Activated naive CD8-positive, alpha-beta T cell treated with anti-CD3 and anti-CD28 coated beads, Interleukin-2, amount 10 ng/mL, durations not matched to agents 7 days and 5 days (primary cell): ENCODE measurements around the gene KLRF1. TPM values are rescaled to one million over a fixed set of nuclear protein-coding genes. Genes with fewer than 3 reads are reported as not detected.

Source experiments
- ATAC-seq: fragments of 150-1000 bp; cut with Tn5 transposase; one replicate; pipeline ENCODE4 v1.10.0; 2021; ENCODE audit warnings: low read depth, moderate library complexity
- POLR2A ChIA-PET: fragments of 350-600 bp; sonication (Branson Sonifier 250); formaldehyde crosslinking; loops from one replicate; lab custom pipeline; 2021; ENCODE audit warnings: antibody characterized with exemption; lab: Charles Lee
- DNase-seq: peaks from one replicate; pipeline ENCODE4 v3.0.0; 2021
- H3K27ac Mint-ChIP-seq: one replicate; pipeline ENCODE4 v1.8.0; 2022; ENCODE audit warnings: mild to moderate bottlenecking, mixed read lengths
- H3K27me3 Mint-ChIP-seq: one replicate; pipeline ENCODE4 v1.8.0; 2022; ENCODE audit warnings: mild to moderate bottlenecking, moderate library complexity, mixed read lengths
- H3K36me3 Mint-ChIP-seq: one replicate; pipeline ENCODE4 v1.8.0; 2021; ENCODE audit warnings: mild to moderate bottlenecking, mixed read lengths
- H3K4me1 Mint-ChIP-seq: one replicate; pipeline ENCODE4 v1.8.0; 2021; ENCODE audit warnings: mixed read lengths
- H3K4me3 Mint-ChIP-seq: one replicate; pipeline ENCODE4 v1.8.0; 2022; ENCODE audit warnings: mild to moderate bottlenecking, moderate library complexity, mixed read lengths
- H3K9me3 Mint-ChIP-seq: one replicate; pipeline ENCODE4 v1.8.0; 2021; ENCODE audit warnings: mixed read lengths
- total RNA-seq, 2 experiments: library from RNA; stranded (reverse); gene quantifications; one replicate each; pipeline ENCODE4 v1.2.3, GENCODE V29; 2021

Gene KLRF1, protein sequence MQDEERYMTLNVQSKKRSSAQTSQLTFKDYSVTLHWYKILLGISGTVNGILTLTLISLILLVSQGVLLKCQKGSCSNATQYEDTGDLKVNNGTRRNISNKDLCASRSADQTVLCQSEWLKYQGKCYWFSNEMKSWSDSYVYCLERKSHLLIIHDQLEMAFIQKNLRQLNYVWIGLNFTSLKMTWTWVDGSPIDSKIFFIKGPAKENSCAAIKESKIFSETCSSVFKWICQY
- total RNA-seq, result under 1 TPM; 0.80 to 0.96 TPM

DNA sequence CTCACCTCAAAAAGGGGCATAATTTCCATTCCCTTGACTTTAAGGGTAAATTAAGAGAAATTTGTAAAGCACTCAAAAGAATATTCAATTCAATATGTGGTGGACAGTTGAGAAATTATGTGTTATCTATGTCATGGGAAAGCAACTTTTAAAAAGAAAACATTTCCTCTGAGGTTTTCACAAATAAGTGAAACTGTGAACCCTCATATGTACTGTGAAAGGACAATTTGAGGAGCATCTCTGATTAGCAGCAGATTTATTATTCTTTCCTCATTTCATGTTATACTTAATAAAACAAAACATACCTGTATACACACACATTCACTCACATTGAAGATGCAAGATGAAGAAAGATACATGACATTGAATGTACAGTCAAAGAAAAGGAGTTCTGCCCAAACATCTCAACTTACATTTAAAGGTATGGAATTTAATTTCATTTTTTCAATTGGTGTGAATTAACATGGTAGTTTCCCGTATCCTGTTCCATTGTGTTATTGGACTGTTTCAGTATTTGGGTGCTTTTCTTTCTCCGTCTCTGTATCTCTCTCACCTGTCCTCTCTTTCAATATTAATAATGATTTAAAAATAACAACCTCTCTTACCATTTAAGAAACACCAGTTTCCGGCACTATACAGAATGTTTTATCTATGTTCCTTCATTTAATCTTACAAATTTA lies at the start of gene KLRF1:
Gene KLRF1, plus strand, starts transcription at position 273 of the 680 bp plus-strand sequence. Its CDS starts 64 bp downstream, at position 337.
- Mint-ChIP-seq H3K27ac (no peak within 1 kb of the TSS), H3K4me1 (peaks cover 3% of the 10 kb centered on the region), H3K9me3 (peaks cover 4% of the 10 kb centered on the region), H3K36me3 (peaks cover 5% of the 10 kb centered on the region), H3K27me3 (peaks cover 5% of the 10 kb centered on the region), H3K4me3 (no peak within 1 kb of the TSS)
- DNase-seq (no peak), ATAC-seq (no peak)
- POLR2A ChIA-PET, result no interaction called here

DNA sequence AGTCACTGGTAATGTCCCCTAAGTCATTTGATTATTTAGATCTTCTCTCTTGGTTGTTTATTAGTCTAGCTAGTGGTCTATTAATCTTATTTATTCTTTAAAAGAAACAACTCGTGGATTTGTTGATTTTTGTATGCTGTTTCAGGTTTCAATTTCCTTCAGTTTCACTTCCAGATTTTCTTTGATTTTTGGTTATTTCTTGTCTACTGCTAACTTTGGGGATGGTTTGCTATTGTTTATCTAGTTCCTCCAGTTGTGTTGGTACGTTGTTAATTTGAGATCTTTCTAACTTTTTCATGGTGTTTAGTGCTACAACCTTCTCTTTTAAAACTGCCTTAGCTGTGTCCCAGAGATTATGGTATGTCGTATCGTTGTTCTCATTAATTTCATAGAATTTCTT lies 48.1 kb upstream of the KLRF1 start:
- ATAC-seq (no peak), DNase-seq (no peak)
- Mint-ChIP-seq H3K4me1 (peaks cover 55% of the 10 kb centered on the region), H3K4me3 (peak overlapping the region; percentile 40), H3K27me3 (no peaks in the 10 kb centered on the region), H3K36me3 (peaks cover 29% of the 10 kb centered on the region), H3K27ac (no peak overlapping the region), H3K9me3 (peaks cover 6% of the 10 kb centered on the region)
- POLR2A ChIA-PET, result interaction anchor here (0.9 to 1.3 kb wide), 2 partner anchors 17 to 19 kb away, joined by 3 to 6 read pairs; partner anchors contain the start of gene CD69

DNA sequence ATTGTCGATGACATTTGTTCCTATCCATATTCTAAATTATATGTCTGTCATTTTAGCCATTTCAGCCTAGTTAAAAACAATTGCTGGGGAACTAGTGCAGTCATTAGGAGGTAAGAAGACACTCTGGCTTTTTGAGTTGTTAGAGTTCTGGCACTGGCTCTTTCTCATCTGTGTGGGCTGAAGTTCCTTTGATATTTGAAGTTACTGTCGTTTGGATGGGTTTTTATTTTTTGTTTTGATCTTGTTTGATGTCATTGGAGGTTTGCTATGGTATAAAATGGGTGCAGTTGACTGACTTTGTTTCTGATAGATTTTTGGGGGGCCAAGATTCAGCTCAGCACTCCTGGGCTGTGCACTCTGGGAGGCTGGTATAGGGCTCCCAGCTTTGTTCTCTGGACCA lies 45.9 kb upstream of the KLRF1 start:
- H3K27ac Mint-ChIP-seq, result no peak overlapping the region
- DNase-seq, result no peak
- POLR2A ChIA-PET, result interaction anchor here (1.0 to 1.6 kb wide), 4 partner anchors 10 to 32 kb away, joined by 3 to 5 read pairs (median 3); no protein-coding TSS in a partner anchor
- H3K9me3 Mint-ChIP-seq, result peaks cover 6% of the 10 kb centered on the region
- peaks cover 27% of the 10 kb centered on the region for H3K36me3 Mint-ChIP-seq
- H3K4me1 Mint-ChIP-seq, result peaks cover 37% of the 10 kb centered on the region
- no peak overlapping the region for H3K4me3 Mint-ChIP-seq
- H3K27me3 Mint-ChIP-seq, result no peaks in the 10 kb centered on the region
- ATAC-seq, result no peak

- H3K27ac Mint-ChIP-seq, result no peak overlapping the region
- DNase-seq (no peak), ATAC-seq (no peak)
- POLR2A ChIA-PET, result interaction anchor here (0.7 to 1.7 kb wide), 4 partner anchors 12 to 31 kb away, joined by 3 to 5 read pairs (median 4); partner anchors contain the start of gene CD69
- no peaks in the 10 kb centered on the region for H3K27me3 Mint-ChIP-seq
- peaks cover 35% of the 10 kb centered on the region for H3K4me1 Mint-ChIP-seq
- H3K36me3 Mint-ChIP-seq, result peaks cover 28% of the 10 kb centered on the region
- H3K9me3 Mint-ChIP-seq, result peaks cover 6% of the 10 kb centered on the region
- H3K4me3 Mint-ChIP-seq, result no peak overlapping the region
These were observed 44.5 kb upstream of the KLRF1 start for GRCh38 chr12:9782547-9783382.

- no peak overlapping the region for H3K4me3 Mint-ChIP-seq
- H3K9me3 Mint-ChIP-seq, result peaks cover 5% of the 10 kb centered on the region
- H3K27me3 Mint-ChIP-seq, result no peaks in the 10 kb centered on the region
- no peak for ATAC-seq
- peaks cover 28% of the 10 kb centered on the region for H3K36me3 Mint-ChIP-seq
- POLR2A ChIA-PET, result interaction anchor here (1.0 to 1.7 kb wide), 2 partner anchors 22 to 24 kb away, joined by 3 to 4 read pairs; partner anchors contain the start of gene CD69
- no peak for DNase-seq
- no peak overlapping the region for H3K27ac Mint-ChIP-seq
- peaks cover 25% of the 10 kb centered on the region for H3K4me1 Mint-ChIP-seq
These were observed 43.0 kb upstream of the KLRF1 start for GRCh38 chr12:9784326-9784725.

- Mint-ChIP-seq H3K36me3 (peaks cover 28% of the 10 kb centered on the region), H3K27ac (no peak overlapping the region), H3K27me3 (no peaks in the 10 kb centered on the region), H3K9me3 (peaks cover 5% of the 10 kb centered on the region), H3K4me1 (peaks cover 20% of the 10 kb centered on the region), H3K4me3 (no peak overlapping the region)
- POLR2A ChIA-PET, result interaction anchor here (1.0 kb wide), 1 partner anchor 23 kb away, joined by 3 read pairs; no protein-coding TSS in a partner anchor
- DNase-seq, result no peak
- ATAC-seq, result no peak
These were observed 42.5 kb upstream of the KLRF1 start for GRCh38 chr12:9784816-9785215.

- Mint-ChIP-seq H3K4me1 (peaks cover 16% of the 10 kb centered on the region), H3K27ac (no peak overlapping the region), H3K36me3 (peaks cover 27% of the 10 kb centered on the region), H3K4me3 (no peak overlapping the region), H3K9me3 (peaks cover 11% of the 10 kb centered on the region), H3K27me3 (no peaks in the 10 kb centered on the region)
- POLR2A ChIA-PET, result interaction anchor here (0.9 kb wide), 1 partner anchor 14 kb away, joined by 3 read pairs; no protein-coding TSS in a partner anchor
- no peak for DNase-seq
- ATAC-seq, result no peak
These were observed 40.3 kb upstream of the KLRF1 start for GRCh38 chr12:9786726-9787717.

DNA sequence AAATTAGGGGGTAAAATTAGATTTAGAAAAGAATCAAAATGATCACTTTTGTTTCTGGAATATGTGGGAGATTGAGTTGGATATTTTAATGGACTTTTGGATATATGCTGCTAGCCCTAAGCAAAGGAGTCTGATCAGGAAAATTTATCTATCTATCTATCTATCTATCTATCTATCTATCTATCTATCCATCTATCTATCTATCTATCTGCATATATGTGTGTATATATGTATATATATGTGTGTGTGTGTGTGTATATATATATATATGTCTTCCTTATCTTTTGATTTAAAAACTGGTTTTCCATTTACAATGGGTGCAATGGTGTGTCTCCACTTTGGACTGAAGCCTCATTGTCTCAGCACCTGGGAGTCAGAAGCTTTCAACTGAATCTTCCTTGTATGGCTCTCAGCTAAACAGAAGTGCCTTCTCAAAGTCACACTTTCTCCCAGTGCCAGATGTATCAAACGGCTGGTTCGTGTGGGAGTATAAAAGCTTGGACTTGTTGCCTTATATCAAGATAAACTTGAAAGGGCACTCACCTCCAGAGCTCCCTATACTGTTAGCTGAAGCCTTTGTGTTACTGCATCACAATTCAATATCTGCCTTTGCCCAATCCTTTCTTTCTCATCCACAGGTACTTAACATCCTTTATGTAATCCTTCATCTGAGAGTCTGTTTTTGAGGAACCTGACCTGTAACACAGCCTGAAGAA lies 34.9 kb upstream of the KLRF1 start:
- ATAC-seq (no peak), DNase-seq (no peak)
- Mint-ChIP-seq H3K27ac (no peak overlapping the region), H3K9me3 (peaks cover 9% of the 10 kb centered on the region), H3K4me1 (peaks cover 50% of the 10 kb centered on the region), H3K27me3 (no peaks in the 10 kb centered on the region), H3K36me3 (peaks cover 32% of the 10 kb centered on the region), H3K4me3 (no peak overlapping the region)
- POLR2A ChIA-PET, result interaction anchor here (0.6 to 1.7 kb wide), 3 partner anchors 32 to 144 kb away, joined by 3 to 13 read pairs (median 5); partner anchors contain the start of gene CD69

- Mint-ChIP-seq H3K27ac (no peak overlapping the region), H3K27me3 (no peaks in the 10 kb centered on the region), H3K4me3 (peak overlapping the region; percentile 59), H3K4me1 (peaks cover 49% of the 10 kb centered on the region), H3K36me3 (peaks cover 28% of the 10 kb centered on the region), H3K9me3 (peaks cover 9% of the 10 kb centered on the region)
- ATAC-seq, result peak; percentile 5
- POLR2A ChIA-PET, result interaction anchor here (0.6 to 1.7 kb wide), 3 partner anchors 32 to 145 kb away, joined by 3 to 13 read pairs (median 5); partner anchors contain the start of gene CD69
- DNase-seq, result no peak
These were observed 34.2 kb upstream of the KLRF1 start for GRCh38 chr12:9792961-9793617.

GRCh38 chr12:9793779-9794395 lies 33.4 kb upstream of the KLRF1 start:
- Mint-ChIP-seq H3K9me3 (peaks cover 9% of the 10 kb centered on the region), H3K4me1 (peaks cover 52% of the 10 kb centered on the region), H3K4me3 (peak overlapping the region; percentile 84), H3K27ac (peak overlapping the region; percentile 68), H3K36me3 (peaks cover 26% of the 10 kb centered on the region), H3K27me3 (no peaks in the 10 kb centered on the region)
- ATAC-seq (no peak), DNase-seq (no peak)
- POLR2A ChIA-PET, result interaction anchor here (0.9 to 8.3 kb wide), 5 partner anchors 39 to 146 kb away, joined by 3 to 420 read pairs (median 10); partner anchors contain the start of gene CD69
